Activated gamma-delta T cell treated with Interleukin-2 at 50 U/mL for 16 hours (primary cell): ENCODE results near the gene PARVB.

Experiments used
- DNase-seq: peaks from one replicate; pipeline ENCODE4 v3.0.0-alpha.2; 2020

PARVB gene

DNA sequence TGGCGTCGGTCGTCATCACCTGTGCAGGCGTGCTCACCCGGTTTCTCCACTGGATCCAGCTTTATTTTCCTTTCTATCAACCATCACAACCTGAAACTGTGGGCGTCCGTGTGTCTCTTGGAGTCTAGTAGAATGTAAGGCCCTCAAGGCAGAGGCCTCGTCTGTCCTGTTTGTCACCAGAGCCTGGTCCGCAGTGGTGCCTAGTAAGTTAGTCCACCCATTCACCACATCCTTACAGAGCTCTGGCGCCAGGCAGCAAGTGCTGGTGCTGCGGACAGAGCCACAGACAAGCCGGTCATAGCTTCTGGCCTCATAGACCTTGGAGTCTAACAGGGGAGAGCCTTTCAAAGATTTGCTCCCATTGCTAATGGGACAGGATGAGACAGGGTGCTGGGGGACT lies 92.2 kb downstream of the PARVB start:
- no peak for DNase-seq

DNA sequence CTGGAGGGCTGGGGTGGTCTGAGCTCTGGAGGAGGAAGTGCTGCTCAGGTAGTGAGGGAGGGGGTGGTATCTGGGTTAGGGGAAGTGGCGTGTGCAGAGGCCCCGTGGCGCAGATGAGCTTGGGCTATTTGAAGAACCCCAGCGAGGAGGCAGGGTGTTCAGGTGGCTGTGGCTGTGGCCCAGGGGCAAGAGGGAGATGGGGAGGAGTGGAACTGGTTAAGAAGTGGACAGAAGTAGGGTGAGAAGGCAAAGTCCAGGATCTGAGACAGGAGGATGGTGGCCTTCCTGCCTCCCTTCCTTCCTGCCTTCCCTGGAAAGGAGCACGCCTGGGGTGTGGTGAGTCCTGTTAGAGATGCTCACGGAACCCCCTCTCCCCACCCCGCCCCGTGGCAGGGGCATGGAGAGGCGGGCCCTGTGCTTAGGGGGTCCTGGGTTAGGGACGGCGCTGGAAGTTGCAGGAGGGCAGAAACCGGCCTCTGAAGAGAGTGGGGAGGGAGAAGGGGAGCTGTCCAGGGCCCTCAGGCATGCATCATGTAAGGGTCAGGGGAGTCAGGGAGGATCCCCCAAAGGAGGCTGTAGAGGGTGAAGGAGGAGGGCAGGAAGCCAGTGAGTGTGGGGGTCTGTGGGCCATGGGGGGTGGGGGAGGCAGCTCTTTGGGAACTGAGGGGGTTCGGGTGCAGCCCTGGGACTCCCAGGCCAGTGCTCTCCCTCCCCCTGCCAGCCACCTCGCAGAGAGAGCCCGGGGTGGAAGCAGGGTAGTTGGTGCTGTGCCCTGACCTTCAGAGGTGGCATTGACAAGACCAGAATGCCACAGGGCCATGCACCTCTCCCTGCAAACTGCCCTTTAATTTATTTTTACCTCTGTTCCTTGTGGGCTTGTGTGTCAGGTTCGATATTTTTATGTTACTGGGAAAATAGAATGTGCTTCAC lies 92.9 kb downstream of the PARVB start:
- no peak for DNase-seq

DNA sequence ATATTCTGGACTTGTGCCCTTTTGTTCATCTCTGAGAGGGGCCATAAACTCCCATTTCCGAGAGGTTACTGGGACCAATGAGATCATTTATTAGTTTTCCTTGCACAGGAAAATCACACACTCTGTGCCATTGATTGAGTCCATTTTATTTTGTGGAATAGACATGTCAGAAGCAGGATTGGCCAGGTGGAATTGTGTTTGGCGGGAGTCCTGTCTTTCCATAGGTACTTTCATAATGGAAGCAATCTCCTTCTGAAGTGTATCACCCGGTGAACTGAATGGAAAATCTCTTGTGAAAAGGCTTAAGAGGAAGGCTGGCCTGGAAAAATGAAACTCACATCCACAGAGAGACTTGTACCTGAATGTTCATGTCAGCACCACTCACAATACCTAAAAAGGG lies 93.6 kb downstream of the PARVB start:
- DNase-seq: no peak

DNA sequence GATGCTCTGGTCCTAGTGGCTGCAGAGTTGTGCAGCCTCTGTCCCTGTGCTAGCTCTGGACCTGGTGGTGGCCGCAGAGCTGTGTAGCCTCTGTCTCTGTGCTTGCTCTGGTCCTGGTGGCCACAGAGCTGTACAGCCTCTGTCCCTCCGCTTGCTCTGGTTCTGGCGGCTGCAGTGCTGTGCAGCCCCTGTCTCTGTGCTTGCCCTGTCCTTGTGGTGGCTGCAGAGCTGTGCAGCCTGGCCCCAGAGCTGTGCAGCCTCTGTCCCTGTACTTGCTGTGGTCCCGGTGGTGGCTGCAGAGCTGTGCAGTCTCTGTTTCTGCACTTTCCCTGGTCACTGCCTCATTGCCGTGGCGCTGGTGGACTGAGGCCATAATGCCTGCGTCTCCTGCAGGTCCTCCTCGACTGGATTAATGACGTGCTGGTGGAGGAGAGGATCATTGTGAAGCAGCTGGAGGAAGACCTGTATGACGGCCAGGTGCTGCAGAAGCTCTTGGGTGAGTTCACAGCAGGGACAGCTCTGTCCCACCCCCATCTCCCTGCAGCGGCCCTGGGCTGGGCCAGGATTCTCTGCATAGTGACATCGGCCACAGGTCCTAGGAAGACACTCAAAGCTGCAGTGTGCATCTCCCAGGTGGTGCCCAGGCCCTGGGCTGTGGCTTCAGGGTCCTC lies 94.7 kb downstream of the PARVB start:
- no peak for DNase-seq

- no peak for DNase-seq
Measured at GRCh38 chr22:44119669-44120313, 95.7 kb downstream of the PARVB start.

GRCh38 chr22:44120314-44120704 lies 96.2 kb downstream of the PARVB start:
- no peak for DNase-seq

- DNase-seq: no peak
Measured at GRCh38 chr22:44125421-44125820, 101.3 kb downstream of the PARVB start.

DNA sequence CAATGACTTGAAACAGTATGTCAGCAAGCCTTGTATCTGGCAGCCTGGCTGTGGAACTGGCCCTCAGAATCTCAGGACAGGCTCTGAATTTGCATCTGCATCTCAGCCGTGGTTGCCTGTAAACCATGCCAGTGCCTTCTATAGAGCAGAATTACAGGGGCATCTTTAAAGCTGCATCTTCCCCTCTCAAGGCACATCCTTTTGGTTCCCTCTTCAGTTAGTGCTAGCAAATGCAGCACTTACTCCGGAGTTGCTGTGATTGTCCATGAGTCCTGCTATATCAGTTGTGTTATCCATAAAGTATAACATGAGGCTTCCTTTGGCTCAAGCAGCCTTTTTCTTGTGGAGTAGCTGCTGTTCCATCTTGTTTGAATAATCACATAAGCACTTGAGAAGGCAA lies 102.7 kb downstream of the PARVB start:
- DNase-seq: no peak

DNA sequence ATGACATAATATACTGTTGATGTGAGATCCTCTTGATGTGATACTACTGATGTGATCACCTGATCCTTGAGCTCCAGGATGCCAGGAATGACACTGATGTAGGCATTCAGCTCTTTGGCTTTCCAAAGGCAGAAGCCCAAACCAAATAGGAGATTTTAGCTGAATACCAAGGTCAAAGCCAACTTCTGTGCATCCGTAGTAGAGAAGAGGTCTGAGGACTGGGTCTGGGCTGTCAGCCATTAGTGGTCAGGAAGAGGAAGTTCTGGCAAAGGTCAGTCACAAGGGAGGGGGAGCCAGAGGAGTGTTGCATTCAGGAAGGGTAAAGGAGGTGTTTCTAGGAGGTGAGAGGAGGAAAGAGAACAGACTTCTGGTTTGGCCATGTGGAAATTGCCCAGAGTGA lies 103.3 kb downstream of the PARVB start:
- DNase-seq: no peak

GRCh38 chr22:44128958-44129618 lies 105.0 kb downstream of the PARVB start:
- no peak for DNase-seq

DNA sequence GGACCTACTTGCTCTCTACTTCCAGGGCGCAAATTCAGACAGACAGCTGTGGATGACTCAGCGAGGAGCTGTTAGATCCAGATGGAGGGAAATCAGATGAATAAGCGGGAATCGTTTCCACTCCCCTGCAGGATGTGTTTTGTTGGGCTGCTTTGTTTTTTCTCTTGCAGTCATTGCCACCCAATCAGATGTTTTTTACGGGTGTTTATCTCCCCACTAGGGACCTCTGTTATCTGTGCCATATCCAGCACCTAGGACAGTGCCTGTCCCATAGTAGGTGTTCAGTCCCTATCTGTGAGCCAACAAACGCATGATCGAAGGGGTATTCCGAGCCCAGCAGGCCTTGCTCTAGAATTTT lies 105.5 kb downstream of the PARVB start:
- no peak for DNase-seq

- DNase-seq: no peak
Measured at GRCh38 chr22:44130076-44130711, 106.1 kb downstream of the PARVB start.

GRCh38 chr22:44131412-44131811 lies 107.3 kb downstream of the PARVB start:
- DNase-seq: no peak

DNA sequence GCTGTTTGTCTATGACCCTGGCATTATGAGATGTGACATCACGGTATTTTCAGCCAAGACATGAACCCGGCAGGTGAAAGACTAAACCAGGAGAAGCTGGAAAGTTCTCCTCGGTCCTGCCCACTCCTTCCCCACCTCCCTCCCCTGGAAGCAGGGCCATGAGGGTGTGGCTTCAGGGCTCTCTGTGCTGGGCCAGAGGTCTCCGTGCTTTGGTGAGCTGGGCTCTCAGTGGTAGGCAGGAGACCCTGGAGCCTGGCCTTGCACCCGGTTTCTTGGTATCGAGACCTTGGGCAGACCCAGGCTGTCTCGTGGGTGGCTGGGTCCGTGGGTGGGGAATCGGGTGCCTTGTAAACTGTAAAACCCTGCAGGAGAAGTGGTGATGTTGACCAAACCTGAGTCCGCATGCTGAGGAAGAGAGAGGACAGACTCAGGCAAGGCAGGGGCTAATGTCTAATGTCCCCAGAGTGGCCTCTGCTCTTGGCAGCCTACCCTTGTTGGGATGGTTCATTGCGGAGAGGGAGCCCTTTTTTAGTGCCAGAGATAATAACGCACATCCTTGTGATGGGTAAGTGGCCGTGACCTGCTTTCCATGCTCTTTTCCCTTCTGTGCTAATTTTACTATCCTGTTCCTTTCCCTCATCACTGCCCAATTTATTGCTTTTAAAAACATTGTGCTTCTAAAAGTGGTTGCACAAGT lies 108.0 kb downstream of the PARVB start:
- no peak for DNase-seq

DNA sequence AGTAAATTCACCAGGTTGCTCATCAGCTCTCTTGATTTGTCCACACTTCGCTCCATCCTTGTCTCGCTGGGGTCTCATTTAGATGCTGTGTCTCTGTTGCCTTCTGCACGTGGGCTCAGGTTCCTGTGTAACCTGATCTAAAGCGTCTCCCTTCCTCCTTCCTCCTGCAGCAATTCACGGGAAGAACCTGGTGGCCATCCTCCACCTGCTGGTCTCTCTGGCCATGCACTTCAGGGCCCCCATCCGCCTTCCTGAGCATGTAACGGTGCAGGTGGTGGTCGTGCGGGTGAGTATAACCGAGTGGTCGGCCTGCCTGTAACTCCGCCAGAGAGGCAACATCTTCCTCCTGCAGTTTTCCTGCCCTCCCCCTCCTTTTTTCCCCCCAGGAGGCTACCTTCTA lies 108.6 kb downstream of the PARVB start:
- no peak for DNase-seq

GRCh38 chr22:44133161-44133560 lies 109.1 kb downstream of the PARVB start:
- DNase-seq: no peak

DNA sequence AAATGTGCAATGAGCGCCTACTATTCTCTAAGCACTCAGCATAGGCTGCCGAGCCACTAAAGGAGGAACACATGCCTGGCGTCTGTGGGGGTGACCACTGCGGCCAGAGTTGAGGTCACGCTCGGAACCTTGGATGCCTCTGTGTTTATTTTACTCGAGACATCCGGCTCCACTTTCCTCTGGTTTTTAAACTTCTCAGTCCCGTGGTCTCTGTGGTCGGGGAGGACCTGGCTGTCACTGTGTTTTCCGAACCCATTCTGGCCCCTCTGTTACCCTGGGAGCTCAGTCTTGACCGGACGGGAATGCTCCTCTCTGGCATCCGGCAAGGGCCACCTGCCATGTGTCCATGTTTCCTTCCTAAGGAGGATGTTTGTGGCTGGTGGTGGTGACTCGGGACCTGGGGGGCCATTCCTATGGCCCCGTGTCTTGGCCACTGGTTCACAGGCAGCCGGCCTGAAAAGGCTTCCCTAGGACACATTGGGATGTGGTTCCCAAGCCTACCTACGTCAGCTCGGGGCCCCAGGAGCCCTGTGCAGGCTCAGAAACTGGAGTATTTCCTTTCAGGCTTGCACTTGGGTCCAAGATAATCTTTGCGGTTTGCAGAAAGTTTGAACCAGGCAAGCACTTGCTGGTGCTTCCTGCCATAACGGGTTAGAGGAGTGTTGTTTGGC lies 109.9 kb downstream of the PARVB start:
- DNase-seq: no peak

DNA sequence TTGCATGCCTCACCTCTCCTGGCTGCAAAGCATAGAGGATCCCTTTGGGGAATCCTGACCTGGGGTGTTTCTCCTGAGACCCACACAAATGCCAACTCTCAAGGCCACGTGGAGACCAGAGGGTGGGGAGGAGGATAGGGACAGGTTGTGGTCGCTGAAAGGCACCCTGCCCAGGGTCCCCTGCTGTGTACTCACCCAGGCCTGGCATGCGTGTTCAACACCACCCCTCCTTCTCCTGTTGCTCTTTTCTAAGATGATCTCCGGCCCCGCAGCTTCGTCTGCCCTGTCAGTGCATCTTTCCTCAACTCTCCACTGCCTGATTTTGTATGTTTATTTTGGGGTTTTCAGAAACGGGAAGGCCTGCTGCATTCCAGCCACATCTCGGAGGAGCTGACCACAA lies 112.0 kb downstream of the PARVB start:
- DNase-seq: no peak

- DNase-seq: no peak
Measured at GRCh38 chr22:44136786-44137185, 112.7 kb downstream of the PARVB start.

- DNase-seq: no peak
Measured at GRCh38 chr22:44137415-44137814, 113.3 kb downstream of the PARVB start.

- DNase-seq: no peak
Measured at GRCh38 chr22:44139773-44140172, 115.7 kb downstream of the PARVB start.
